Cortex of kidney (tissue), 1 donor: ENCODE data around the gene KRTAP10-2.

Experiments used
- DNase-seq: peaks from one replicate; lab custom pipeline; 2025; lab: John Stamatoyannopoulos, UW

Gene KRTAP10-2

DNA sequence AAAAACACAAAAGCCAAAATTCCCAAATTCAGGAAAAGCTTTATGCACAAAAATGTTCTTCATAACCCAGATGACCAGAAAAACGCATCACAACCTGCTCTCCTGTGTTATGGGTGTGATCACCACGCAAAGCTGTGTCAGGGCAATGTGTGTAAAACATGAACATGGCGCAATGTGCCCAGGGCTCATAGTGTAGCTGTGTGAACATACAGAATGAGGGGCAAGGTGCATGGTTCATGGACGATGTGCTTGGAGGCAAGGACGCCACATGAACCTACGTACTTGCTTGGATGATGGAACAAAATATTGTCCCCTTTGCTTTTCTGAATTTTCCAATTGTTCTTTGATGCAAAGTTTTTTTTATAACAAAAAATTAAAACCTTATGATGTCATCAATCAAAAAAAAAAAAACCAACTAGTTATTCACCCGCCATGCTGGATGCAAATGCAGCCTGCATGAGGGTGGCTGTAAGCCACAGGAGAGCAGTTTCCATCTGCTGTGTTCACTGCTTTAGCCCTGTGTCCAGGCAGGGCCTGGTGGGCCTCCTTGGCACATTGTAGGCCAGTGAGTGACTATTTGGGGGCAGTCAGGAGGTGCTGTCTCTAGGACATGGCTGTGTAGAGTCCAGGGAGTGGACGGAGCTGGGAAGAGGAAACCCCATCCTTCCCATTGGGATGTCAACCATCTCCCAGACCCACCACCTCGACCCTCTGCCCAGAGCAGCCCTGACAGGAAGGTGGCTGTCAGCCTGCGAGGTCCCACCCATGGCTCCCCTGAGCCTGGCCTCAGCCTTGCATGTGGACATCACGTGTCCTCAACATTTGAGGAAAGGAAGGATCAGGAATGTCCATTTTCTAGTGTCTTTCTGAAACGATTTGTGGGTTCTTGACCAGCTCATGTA is 25.0 kb downstream of the KRTAP10-2 start:
- no peak for DNase-seq

DNA sequence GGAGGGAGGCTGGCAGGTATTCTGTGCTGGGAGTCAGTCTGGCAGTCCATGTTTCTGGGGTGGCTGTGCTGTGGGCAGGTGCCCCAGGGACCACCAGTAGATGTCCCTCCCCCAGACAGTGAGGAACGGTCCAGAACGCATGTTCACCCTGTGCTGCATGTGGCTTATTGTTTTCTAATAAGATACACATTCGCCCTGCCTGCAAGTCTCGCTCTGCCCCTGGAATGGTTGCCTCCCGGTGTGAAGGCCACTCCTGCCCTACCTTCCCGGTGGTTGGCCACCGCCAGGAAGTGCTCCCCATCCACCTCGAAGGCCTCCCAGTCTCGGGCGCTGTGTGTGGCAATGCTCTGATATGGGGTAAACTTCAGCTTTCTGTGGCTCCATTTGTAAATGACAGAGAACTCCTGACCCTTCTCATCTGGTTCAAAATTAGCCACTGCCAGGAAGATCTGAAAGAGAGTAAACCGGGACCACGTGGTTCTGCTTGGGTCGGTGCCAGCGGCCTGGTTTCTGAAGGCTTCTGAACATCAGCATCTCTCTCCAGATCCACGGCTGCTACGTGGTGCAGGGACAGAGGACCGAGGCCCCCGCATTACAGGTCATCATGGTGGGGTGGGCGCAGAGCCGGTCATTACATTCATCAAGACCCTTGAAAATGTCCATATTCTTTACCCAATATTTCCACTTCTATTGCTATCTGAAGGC is 25.8 kb downstream of the KRTAP10-2 start:
- DNase-seq, result no peak

DNA sequence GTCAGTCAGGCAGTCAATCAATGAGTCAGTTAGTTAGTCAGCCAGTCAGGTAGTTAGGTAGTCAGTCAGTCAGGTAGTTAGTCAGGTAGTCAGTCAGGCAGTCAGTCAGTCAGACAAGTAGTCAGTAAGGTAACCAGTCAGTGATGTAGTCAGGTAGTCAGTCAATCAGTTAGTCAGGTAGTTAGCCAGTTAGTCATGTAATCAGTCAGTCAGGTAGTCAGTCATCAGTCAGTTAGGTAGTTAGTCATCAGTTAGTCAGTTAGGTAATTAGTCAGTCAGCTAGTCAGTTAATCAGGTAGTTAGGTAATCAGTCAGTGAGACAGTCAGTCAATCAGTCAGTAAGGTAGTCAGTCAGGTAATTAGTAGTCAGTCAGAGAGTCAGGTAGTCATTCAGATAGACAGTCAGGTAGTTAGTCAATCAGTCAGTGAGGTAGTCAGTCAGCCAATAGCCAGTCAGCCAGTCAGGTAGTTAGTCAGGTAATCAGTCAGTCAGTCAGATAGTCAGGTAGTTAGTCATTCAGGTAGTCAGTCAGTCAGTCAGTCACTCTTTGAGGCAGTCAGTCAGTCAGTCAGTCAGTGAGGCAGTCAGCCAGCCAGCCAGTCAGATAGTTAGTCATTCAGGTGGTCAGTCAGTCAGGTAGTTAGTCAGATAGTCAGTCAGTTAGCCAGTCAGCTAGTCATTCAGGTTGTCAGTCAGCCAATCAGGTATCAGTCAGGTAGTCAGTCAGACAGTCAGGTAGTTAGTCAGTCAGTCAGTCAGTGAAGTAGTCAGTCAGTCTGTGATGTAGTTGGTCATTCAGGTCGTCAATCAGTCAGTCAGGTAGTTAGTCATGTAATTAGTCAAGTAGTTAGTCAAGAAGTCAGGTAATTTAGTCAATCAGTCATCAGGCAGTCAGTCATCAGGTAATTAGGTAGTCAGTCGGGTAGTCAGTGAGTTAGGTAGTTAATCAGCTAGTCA is 26.6 kb downstream of the KRTAP10-2 start:
- no peak for DNase-seq

DNA sequence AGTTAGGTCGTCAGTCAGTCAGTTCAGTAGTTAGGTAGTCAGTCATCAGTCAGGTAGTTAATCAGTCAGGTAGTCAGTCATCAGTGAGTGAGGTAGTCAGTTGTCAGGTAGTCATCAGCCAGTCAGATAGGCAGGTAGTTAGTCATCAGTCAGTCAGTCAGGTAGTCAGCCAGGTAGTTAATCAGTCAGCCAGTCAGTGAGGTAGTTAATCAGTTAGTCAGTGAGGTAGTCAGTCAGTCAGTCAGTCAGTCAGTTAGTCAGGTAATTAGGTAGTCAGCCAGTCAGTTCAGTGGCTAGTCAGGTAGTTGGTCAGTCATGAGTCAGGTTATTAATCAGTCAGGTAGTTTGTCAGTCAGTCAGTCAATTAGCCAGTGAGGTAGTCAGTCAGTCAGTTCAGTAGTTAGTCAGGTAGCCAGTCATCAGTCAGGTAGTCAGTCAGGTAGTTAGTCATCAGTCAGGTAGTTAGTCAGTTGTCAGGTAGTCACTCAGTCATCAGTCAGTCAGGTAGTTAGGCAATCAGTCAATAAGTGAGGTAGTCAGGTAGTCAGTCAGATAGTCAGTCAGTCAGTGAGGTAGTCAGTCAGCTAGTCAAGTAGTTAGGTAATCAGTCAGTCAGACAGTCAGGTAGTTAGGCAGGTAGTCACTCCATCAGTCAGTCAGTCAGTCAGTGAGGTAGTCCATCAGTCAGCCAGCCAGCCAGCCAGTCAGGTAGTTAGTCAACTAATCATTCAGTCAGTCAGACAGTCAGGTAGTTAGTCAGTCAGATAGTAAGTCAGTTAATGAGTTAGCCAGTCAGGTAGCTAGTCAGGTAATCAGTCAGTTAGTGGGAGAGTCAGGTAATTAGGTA is 27.5 kb downstream of the KRTAP10-2 start:
- no peak for DNase-seq

DNA sequence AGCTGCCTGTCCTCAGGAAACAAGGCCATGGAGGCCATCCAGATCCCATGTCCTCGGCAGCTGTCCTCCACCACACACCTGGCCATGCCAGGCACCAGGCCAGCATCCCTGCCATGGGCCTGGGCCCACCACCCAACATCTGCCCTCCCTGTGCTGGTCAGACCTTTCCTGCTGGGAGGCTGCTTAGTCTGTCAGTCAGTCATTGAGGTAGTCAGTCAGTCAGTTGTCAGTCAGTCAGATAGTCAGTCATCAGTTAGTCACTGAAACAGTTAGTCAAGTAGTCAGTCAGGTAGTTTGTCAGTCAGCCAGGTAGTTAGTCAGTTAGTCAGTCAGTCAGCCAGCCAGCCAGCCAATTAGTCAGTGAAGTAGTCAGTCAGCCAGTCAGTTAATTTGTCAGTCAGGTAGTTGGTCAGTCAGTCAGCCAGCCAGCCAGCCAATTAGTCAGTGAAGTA is 28.5 kb downstream of the KRTAP10-2 start:
- no peak for DNase-seq

DNA sequence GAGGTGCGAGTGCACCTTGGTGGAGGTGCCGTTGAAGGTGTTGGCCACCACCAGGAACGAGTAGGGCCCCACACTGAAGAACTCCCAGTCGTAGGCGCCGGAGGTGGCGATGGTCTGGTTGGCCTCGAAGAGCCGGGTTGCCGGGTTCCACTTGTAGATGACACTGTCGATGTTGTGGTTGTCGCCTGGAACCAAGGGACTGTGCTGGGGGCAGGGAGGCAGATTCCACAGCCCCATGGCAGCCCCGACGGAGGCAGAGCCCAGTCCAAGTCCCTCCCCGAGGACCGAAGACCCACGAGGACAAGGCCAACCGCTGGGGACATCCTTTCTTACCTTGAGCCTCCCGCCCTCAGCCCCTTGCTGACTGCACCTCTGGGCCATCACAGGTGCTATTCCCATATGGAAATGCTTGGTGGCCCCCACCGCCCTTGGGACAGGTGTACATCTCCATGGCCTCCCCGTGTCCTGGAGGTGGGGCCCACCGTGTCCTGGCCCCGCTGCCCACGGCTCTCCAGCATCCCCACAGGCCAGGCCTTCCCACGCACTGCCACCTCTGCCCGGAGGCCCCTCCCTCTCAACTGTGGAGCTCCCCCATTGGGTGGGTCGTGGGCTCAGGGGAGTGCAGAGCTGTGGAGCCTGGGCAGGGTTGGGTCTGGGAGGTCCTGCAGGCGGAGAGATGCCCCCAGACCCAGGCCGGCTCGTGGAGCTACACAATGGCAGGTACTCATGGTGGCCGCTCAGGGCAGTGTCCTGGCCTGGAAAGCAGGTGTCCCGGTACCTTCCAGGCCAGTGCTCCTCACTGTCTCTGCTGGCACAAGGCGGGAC is 29.2 kb downstream of the KRTAP10-2 start:
- no peak for DNase-seq

DNA sequence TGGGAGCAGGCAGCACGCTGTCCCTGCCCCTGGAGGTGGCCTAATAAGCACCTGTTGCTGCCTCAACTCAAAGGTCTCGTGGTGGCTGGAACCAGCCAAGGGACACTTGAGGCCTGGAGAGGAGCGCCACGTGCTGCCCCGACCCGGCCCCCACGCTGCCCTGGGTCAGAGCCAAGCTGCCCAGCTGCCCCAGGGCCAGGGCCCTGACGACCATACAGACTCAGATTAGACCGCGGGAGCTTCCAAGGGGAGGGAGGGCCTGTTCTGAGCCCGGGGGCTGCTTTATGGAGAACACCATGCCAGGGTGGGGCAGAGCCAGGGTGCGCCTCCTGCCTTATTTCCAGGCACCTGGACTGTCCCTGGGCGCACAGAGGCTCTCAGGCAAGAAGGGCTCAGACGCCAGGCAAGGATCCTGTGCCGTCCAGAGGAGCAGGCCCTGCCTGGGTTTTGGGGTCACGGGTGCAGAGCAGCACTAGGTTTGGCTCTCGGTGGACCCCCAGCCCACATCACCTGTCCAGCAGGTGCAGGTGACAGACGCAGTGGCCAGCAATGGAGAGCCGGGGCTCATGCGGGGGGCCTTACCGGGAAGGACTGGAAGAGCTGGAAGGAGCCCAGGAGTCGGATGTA is 29.9 kb downstream of the KRTAP10-2 start:
- DNase-seq, result no peak

DNA sequence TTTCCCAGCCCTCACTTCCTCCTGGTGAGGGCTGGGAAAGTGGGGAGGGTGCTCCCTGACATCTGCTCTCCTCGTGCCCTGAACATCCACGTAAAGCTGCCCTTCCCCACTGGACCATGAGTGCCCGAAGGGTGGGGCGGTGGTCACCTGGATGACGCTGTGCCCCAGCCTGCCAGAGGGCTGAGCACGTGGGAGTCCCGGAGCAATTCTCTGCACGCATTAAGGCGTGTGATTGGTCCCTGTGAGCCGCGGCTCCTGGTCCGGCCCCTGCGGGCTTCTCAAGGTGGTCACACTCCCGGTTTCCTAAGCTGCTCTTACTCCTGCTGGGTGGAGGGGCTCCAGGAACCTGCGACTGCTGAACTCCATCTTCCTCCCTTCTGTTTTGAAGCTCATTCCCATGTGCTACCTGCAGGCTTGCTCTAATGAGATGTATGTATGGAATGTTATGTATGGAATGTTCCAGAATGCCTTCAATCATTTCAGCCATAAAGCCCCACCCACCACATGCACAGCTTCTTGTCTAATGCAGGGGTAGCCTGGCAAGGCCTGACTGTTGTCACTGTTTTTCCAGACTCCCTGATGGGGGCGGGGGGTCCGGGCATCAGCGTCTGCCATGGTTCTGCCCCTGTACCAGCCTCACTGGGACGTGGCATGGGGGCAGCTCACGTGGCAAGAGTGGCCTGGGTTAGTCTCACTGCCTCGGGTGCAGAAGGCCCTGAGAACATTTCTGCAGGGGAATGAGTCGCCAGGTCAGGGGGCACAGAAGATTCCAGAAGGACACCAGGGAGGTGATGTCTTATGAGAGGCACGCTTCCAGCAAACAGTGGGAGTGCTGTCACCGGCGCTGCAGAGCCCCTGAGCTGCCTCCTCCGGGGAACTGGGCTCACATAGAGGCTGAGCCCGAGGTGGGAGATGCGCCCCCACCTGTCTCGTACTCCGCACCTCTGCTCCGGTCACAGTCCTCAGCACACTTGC is 30.7 kb downstream of the KRTAP10-2 start:
- DNase-seq, result no peak

DNA sequence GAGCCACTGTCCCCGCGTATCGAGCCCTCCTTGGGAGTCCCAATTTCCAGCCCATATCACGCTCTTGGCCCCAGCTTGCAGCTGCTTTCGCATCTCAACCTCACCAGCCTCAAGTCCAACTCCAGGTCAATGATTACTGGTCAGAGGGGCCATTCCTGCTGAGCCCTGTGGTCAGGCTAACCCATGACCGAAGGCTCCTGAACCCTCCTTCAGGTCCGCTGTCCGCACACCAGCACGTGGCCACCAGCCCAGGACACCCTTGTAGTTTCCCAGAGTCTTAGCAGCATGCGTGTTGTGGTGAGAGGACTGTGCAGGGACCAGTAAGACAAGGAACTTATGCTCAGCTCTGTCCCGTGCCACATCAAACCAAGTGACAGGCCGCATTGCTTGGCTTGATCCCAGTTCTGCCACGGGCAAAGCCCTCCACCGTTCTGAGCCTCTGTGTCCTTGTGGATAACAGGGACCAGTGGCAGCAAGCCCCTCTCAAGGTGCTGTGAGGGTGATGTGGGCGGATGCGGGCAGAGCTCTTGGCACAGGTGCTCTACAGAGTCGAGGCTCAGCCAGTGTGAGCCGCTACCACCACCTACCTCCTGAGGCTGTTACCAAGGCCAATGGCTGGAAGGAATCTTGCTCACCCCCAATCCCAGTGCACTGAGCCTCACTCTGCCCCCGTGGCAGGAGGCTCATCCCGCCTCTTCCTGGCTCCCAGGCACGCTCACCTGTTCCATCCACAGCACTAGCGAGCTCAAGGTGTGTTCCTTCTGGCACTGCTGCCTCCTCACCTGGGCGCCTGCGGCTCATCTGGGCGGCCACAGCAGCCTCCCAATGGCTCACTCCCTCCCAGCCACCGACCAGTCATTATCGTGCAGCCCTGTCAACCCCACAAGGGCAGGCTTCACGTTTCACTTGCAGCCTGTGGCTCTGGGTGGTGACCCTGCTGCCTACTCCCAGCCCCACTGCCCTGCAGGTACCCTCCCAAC is 31.7 kb downstream of the KRTAP10-2 start:
- DNase-seq, result no peak

DNA sequence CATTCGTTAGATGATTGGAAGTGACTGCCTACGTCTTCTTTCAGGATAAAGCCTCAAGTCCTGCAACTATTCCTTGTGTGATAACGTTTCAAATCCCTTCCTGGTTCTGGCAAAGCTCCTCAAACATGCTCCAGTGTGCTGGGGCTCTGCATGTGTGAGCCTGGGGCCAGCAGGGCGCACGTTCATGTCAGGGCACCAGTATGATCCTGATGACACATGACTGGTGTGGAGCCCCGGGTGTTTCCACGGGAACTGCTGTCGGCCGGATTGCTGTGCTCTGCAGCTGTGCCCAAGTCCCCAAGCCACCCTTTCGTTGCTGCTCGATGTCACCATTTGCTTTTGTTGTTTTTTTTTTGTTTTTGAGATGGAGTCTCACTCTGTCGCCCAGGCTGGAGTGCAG is 32.6 kb downstream of the KRTAP10-2 start:
- DNase-seq, result no peak

DNA sequence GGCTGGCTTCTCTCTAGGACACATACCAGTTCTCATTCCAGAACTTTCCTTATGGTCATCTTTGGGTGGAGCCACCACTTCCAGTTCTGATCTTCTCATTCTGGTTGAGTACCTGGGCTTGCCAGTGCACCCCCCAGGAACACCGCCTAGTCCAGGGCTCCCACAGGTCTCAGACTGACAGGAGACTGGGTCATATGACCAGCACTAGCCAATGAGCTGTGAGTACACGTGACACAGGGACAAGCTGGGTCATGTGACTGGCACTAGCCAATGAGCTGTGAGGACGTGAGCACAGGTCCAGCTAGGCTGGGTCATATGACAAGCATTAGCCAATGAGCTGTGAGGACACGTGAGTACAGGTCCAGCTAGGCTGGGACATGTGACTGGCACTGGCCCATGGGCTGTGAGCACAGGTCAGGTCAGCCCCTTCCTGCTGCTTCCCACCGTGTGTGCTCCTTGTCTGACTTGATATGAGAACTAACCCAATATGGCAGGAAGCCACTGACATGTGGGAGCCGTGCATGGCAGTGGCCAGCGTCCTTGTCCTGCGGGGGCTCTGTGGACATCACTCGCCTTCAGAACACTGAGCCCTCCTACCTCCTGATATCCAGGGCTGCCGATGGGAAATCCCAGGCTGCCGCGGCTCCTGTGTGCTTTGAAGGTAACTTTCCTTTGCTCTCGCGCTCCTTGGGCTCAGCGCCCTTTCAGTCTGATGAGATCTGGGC is 34.0 kb downstream of the KRTAP10-2 start:
- DNase-seq, result no peak

DNA sequence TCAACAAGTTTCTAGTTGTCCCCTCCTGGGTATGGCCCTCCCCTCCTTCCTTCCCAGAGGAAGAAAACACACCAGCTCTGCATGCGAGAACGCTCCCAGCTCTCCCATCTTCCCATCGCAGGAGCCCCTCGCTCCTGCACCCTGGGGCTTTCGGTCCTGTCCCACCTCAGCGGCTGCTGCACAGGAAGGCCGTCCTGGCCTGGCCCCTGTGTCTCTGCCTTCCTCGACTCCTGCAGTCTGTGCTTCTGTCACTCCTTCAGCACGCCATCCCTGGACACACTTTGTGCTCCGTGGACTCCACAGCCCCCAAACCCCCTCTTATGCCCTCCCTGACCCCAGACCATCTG is 34.5 kb downstream of the KRTAP10-2 start:
- no peak for DNase-seq

DNA sequence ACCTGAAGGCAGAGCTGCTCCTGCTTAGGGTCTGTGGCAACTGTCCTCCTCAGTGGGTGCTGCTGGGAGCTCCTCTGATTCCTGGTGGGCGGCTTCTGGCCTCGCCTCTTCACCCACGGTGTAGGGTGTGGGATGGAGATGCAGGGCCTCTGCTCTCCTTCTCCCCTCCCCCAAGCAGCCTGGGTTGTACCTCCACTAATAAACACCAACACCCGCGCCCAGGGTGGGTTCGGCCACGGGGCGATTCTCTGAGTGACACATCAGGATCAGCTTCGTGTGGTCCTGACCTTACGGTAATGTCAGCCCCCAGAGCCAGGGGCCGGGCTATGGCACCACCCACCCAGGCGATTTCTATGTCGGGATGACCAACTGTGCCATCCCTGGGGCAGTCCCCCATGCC is 35.0 kb downstream of the KRTAP10-2 start:
- DNase-seq, result no peak

DNA sequence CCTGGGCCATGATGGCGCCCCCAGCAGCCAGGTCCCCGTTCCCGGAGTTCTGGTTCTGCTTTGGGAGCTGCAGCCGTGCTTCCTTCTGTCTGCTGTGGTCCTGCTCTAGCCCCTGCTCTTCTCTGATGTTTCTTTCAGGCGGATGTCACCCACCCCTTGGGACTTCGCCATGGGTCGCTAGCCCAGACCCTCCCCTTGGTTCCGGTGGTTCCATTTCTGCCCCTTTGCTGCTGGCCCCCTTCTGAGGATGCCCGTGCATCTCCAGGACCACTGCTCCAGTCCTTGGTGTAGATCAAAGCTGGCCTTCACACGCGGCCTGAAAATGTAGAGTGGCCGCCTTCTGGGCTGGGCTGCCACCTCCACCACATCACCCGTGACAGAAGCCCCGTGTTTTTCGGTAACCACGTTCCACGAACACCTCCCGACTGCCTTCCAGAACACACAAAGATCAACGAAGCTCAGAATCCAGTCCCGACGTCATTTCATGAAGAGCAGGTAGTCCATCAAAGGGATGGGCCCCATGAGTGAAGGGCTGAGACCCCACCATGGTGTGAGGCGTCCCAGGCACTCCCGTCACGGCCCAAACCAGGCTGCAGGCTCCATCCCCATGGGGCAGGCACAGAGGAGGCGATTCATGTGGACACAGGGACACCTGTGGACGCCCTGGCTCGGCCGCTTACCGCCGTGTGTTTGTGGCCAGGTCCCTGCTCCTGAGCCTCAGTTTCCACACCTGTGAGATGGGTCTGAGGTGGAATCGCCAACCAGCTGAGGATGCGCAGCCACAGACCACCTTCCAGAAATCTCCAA is 35.7 kb downstream of the KRTAP10-2 start:
- no peak for DNase-seq

DNA sequence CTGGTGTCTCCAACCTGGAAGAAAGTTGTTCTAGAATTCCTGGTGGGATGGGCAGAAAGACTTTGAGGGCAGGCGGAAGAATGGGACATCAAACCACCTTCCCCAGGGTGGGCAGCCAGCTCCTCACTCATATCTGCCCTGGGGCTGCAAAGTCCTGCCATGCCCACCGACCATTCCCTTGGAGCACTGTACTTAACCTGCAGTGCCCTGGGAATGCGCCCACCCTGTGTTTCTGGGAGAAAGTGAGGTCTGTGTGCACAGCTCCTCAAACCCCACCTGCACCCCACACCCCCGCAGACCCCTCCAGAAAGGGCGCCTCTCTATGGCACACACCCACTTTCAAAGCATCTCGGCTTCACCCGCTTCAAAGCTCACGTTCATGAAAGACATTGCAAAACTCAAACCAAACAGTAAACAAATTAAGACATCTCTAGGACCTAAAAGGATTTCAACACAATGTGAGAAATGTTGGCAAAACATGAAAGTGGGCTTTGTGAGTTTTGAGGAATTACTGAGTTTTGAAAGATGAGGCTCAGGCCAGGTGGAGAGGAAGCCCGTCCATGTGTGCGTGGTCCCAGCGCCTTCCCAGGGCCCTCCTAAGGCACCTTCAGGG is 36.5 kb downstream of the KRTAP10-2 start:
- no peak for DNase-seq

DNA sequence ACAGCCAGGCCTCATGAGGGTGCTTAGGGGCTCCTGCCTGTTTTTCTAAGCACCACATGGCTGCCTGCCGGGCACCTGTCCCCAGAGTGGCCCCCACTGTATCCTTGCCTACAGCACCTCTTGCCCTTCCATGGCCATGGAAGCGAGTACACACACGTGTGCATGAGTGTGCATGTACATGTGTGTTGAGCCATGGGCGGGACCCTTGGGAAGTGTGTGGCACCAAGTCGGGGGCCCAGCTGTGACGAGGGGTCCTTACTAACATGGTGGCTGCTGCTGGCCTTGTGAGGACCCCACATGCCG is 37.1 kb downstream of the KRTAP10-2 start:
- DNase-seq, result no peak
